ENCODE results near the gene SLC25A14.
"Not testable (repeated sequence)": the region's sequence is repeated elsewhere in the genome, so short reads cannot be mapped to it uniquely, and the experiment has no call there.

SLC25A14 gene

GRCh38 chrX:130339408-130340222, at the start of gene SLC25A14:
Gene SLC25A14, plus strand, starts transcription at chrX:130339919. Its CDS starts 360 bp downstream, at chrX:130340279.
- peak; percentile 42 to 57 for DNase-seq

- DNase-seq = no peak
Observed at GRCh38 chrX:130295519-130296296, 44.0 kb upstream of the SLC25A14 start.

GRCh38 chrX:130296297-130296678, 43.4 kb upstream of the SLC25A14 start:
- no peak for DNase-seq

- no peak for DNase-seq
Observed at GRCh38 chrX:130296743-130297142, 43.0 kb upstream of the SLC25A14 start.

GRCh38 chrX:130299279-130300009, 40.3 kb upstream of the SLC25A14 start:
- DNase-seq = no peak

GRCh38 chrX:130300010-130300282, 39.8 kb upstream of the SLC25A14 start:
- DNase-seq = no peak

- DNase-seq = no peak
Observed at GRCh38 chrX:130301405-130301804, 38.3 kb upstream of the SLC25A14 start.

- no peak for DNase-seq
Observed at GRCh38 chrX:130301977-130302376, 37.7 kb upstream of the SLC25A14 start.

GRCh38 chrX:130304587-130305368, 34.9 kb upstream of the SLC25A14 start:
- no peak for DNase-seq

- DNase-seq = not testable (repeated sequence)
Observed at GRCh38 chrX:130319886-130320285, 19.8 kb upstream of the SLC25A14 start.

- DNase-seq = no peak
Observed at GRCh38 chrX:130321550-130321949, 18.2 kb upstream of the SLC25A14 start.

GRCh38 chrX:130330146-130330545, 9.6 kb upstream of the SLC25A14 start:
- no peak for DNase-seq

- peak in 1 of 2 donors; percentile 11 for DNase-seq
Observed at GRCh38 chrX:130330706-130331105, 9.0 kb upstream of the SLC25A14 start.

GRCh38 chrX:130336531-130336930, 3.2 kb upstream of the SLC25A14 start:
- no peak for DNase-seq

GRCh38 chrX:130338869-130339268, 850 bp upstream of the SLC25A14 start:
- not testable (repeated sequence) for DNase-seq

GRCh38 chrX:130340271-130340670, 552 bp downstream of the SLC25A14 start:
- DNase-seq = no peak

GRCh38 chrX:130343411-130343810, 3.7 kb downstream of the SLC25A14 start:
- DNase-seq = no peak

- no peak for DNase-seq
Observed at GRCh38 chrX:130347321-130347720, 7.6 kb downstream of the SLC25A14 start.

GRCh38 chrX:130351567-130351966, 11.8 kb downstream of the SLC25A14 start:
- DNase-seq = no peak

- not testable (repeated sequence) for DNase-seq
Observed at GRCh38 chrX:130352050-130352449, 12.3 kb downstream of the SLC25A14 start.

GRCh38 chrX:130376077-130376476, 36.4 kb downstream of the SLC25A14 start:
- no peak for DNase-seq

- no peak for DNase-seq
Observed at GRCh38 chrX:130378024-130378669, 38.4 kb downstream of the SLC25A14 start.
